UCSD-AML1 (cell line): ENCODE results near the gene ZNG1E.
"Not testable (repeated sequence)": the region's sequence is repeated elsewhere in the genome, so short reads cannot be mapped to it uniquely, and the experiment has no call there.

ENCODE experiments used
- DNase-seq: peaks from one replicate; lab custom pipeline; 2025; ENCODE audit not compliant: unreplicated experiment; lab: John Stamatoyannopoulos, UW

Gene ZNG1E

DNA sequence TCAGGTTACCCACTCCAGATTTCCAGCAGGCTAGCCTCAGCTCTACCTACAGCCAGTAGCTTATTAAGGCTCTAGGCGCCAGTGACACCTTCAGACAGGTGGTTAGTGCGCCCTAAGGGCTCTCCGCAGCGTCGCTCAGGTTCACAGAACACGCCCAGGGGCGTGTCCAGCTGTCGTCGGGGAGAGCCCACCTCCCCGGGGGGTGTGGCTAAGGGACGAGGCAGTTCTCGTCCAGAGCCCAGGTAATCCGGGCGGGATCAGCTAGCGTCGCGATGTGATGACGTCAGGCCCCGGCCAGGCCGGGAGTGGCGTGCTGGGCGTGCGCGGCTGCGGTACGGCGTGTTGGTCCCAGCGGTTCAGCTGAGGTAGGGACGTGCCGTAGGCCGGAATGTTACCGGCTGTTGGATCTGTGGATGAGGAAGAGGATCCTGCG, at the start of gene ZNG1E:
TSS of gene ZNG1E (plus strand) at position 340 of the 433 bp plus-strand sequence. CDS start at position 389, 49 bp downstream.
- not testable (repeated sequence) for DNase-seq

DNA sequence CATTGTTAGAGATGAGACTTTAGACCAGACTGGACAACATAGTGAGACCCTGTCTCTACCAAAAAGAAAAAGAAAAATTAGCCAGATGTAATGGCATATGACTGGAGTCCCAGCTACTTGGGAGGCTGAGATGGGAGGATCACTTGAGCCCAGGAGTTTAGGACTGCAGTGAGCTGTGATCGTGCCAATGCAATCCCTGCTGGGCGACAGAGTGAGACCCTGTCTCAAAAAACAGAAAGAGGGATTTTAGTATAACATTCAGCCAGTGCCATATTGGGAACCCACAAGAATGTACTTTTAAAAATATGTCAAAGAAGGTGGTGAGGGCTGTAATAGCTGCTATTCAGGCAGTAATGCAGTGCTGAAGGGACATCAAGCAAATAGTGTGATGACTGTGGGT, 2.1 kb upstream of the ZNG1E start:
- DNase-seq: not testable (repeated sequence)

DNA sequence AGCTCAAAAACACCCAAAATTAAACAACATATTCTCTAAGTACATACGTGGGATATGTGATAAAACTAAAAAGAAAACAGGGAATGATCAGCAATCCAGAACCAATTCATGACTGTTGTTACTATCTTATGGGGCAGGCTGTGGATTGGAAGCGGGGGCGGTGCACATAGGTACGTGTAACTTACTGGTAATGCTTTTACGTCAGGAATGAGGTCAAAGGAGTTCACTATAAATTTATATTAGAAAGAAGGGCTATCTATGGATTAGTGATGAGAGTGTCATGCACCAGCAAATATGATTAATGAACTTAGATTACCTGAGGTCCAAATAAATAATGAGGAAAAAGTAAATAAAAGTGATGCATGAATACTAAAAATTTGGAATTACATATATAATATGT, 710 bp upstream of the ZNG1E start:
- not testable (repeated sequence) for DNase-seq

DNA sequence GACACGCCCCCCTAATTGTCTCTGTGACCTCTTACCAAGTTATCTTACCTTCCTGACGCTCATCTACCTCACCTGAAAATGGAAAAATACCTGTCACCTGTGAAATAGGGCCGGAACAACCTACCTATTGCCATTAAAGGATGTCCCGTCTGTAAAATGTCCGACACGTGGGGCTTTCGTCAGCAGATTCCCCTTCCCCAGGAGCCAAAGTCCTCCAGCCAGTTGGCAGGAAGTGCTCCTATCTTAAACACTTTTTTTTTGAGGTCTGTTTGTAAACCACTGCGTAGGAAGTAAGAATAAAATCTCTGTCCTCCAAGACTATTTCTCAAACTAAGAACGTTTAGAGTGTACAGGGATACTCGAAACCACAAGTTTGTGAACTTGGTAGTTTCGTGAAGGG, 661 bp downstream of the ZNG1E start:
- DNase-seq: not testable (repeated sequence)

DNA sequence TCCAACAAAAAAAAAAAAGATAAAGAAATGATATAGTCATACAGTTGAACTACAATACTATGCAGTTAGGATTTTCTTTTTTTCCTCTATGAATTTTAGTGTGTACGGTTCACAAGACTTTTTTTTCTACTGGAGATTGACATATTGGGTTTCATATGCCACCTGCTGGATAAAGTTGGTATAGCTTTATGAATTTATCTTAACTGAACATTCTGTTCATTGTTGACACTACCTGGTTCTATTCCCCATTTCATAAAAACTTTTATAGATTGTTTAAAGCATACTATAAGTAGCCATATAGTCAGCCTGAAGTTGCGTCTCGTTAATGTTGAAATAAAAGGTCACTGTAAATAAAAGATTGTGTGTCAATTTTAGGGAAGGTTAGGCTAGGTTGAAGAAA, 2.8 kb downstream of the ZNG1E start:
- DNase-seq: not testable (repeated sequence)

DNA sequence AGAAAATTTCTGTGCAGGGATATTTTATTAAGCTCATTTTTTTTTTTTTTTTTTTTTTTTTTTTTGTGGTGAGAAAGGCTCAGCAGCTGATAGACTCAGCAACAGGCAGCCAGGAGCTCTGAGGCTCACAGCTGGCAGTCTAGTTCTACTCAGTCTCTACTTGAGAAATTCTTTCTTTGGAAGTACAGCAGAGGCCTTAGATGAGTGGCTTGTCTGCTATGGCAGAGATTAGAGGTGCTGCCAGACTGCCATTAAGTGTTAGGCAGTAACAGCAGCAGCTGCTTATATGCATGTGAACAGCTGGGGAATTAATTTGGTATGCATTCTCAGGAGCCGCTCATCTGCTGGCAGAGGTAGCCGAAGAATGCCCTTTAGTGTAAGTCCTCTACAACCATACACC, 27.8 kb downstream of the ZNG1E start:
- DNase-seq: not testable (repeated sequence)

DNA sequence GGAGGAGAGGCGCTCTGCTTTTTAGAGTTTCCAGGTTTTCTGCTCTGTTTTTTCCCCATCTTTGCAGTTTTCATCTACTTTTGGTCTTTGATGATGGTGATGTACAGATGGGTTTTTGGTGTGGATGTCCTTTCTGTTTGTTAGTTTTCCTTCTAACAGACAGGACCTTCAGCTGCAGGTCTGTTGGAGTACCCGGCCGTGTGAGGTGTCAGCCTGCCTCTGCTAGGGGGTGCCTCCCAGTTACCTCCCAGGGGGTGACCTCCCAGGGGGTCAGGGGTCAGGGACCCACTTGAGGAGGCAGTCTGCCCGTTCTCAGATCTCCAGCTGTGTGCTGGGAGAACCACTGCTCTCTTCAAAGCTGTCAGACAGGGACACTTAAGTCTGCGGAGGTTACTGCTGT, 38.7 kb downstream of the ZNG1E start:
- DNase-seq: not testable (repeated sequence)

DNA sequence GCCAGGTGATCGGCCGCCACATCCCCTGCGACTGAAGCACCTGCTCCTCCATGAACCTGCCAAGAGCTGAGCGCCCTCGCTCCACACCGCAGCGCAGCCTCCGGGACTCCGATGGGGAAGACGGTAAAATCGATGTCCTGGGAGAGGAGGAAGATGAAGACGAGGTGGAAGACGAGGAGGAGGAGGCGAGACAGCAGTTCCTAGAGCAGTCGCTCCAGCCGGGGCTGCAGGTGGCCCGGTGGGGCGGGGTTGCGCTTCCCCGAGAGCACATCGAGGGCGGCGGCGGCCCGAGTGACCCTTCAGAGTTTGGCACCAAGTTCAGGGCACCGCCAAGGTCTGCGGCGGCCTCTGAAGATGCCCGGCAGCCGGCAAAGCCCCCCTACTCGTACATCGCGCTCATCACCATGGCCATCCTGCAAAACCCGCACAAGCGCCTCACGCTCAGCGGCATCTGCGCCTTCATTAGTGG, 61.4 kb downstream of the ZNG1E start, which contains the start of gene FOXD4L4:
TSS of gene FOXD4L4 (plus strand) at position 51 of the 469 bp plus-strand sequence. CDS start at position 51, 0 bp downstream.
- not testable (repeated sequence) for DNase-seq

DNA sequence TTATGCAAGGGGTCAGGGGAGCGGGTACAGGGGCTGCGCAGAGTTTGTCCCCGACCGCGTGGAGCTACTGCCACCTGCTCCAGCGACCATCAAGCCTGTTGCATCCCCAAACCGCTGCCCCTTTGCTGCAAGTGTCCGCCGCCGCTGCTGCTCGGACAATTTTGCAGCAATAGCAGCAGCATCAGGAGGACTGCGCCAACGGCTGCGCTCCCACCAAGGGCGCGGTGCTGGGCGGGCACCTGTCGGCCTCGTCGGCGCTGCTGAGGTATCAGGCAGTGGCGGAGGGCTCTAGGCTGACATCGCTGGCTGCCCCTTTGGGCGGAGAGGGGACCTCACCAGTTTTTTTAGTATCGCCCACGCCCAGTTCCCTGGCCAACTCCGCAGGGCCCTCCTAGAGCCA, 62.4 kb downstream of the ZNG1E start:
- DNase-seq: not testable (repeated sequence)
